Measurements from ENCODE around the gene AP1AR.

GRCh38 chr4:112288455-112288854, 56.9 kb downstream of the AP1AR start:
- TF ChIP-seq CTCF (IDR thresholded peaks at IDR 0.05; ENCODE audit: insufficient read depth, low read length, poor library complexity, severe bottlenecking) (no peak), EZH2phosphoT487 (conservative IDR thresholded peaks at IDR 0.05; ENCODE audit: low read length) (no peak)

Measured in SU-DHL-6 (cell line).